ENCODE results near the gene SGTA. TPM values are rescaled to one million over a fixed set of nuclear protein-coding genes. Genes with fewer than 3 reads are reported as not detected.

SGTA gene
- total RNA-seq, 1 experiment from 2014 or later, result 109 TPM

DNA sequence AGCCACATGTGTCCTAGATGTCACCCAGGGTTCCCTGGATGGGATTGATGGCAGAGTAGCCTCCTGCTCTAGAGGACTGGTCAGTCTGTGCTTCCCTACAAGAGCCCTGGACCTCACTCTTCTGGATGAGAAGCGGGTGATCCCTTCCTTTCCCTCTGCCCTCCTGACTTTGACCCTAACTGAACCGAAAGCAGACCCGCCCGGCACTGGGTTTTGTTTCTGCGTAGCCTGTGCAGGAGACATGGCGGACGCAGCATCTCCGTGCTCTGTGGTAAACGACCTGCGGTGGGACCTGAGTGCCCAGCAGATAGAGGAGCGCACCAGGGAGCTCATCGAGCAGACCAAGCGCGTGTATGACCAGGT lies 7.1 kb upstream of the SGTA start:
- Histone ChIP-seq H3K4me3 (replicated peaks in 1 of 2; ENCODE audit: low read depth in 1 of 2, low read length in 2 of 2) (no peak overlapping the region), H3K27ac (ENCODE audit: low read depth, low read length) (no peak overlapping the region), H3K4me1 (ENCODE audit: control insufficient read depth in 1 of 2, insufficient read depth in 2 of 2, low read length in 2 of 2) (peaks cover 4 to 12% of the 10 kb centered on the region in 2 experiments), H3K79me2 (ENCODE audit: insufficient read depth, low read length) (peaks cover 78% of the 10 kb centered on the region), H3K27me3 (ENCODE audit: insufficient read depth, low read length) (no peaks in the 10 kb centered on the region), H3K9me2 (ENCODE audit: insufficient read depth) (no peaks in the 10 kb centered on the region), H3K9ac (ENCODE audit: low read length) (no peak overlapping the region), H3K9me3 (ENCODE audit: control insufficient read depth in 1 of 2, insufficient read depth in 1 of 2, low read depth in 1 of 2, low read length in 2 of 2) (no peaks in the 10 kb centered on the region), H3K4me2 (ENCODE audit: low read length) (no peak overlapping the region), H3K36me3 (ENCODE audit: control insufficient read depth in 1 of 2, insufficient read depth in 2 of 2, low read length in 2 of 2) (peaks cover 20 to 32% of the 10 kb centered on the region in 2 experiments; a peak in 3 of 4 replicates), H2AFZ (ENCODE audit: low read depth, low read length, poor library complexity, severe bottlenecking) (no peak overlapping the region), H4K20me1 (ENCODE audit: insufficient read depth) (no peaks in the 10 kb centered on the region)
- ChIA-PET CTCF (no interaction called here), POLR2A (no interaction called here), RAD21 (ENCODE audit: low non-redundant PET in 1 of 2, low total read pairs in 2 of 2, uncharacterized antibody in 2 of 2, unreplicated experiment in 2 of 2) (no interaction called here)
- ATAC-seq (no peak), DNase-seq (ENCODE audit: low read depth, low spot score) (no peak)
- intact Hi-C loops (cut with micrococcal nuclease), result no loop called here
- no peak for TF ChIP-seq YY1 (IDR thresholded peaks at IDR 0.05; ENCODE audit: extremely low read depth, insufficient replicate concordance, low read depth, low read length)
- TF ChIP-seq MAX (IDR thresholded peaks at IDR 0.05), result no peak
- no peak for TF ChIP-seq ZNF274 (IDR thresholded peaks at IDR 0.05; ENCODE audit: low read depth, low read length)
- TF ChIP-seq SP1 (IDR thresholded peaks at IDR 0.05; ENCODE audit: low read depth), result no peak
- TF ChIP-seq REST (IDR thresholded peaks at IDR 0.05; ENCODE audit: low read depth), result no peak
- no peak for TF ChIP-seq JUND (IDR thresholded peaks at IDR 0.05)
- no TSS peak for BruUV-seq (replicated peaks)

- no TSS peak for BruUV-seq (replicated peaks)
- Histone ChIP-seq H3K9me2 (ENCODE audit: insufficient read depth) (no peaks in the 10 kb centered on the region), H2AFZ (ENCODE audit: low read depth, low read length, poor library complexity, severe bottlenecking) (no peak overlapping the region), H3K4me1 (ENCODE audit: control insufficient read depth in 1 of 2, insufficient read depth in 2 of 2, low read length in 2 of 2) (peaks cover 20 to 30% of the 10 kb centered on the region in 2 experiments), H3K9me3 (ENCODE audit: control insufficient read depth in 1 of 2, insufficient read depth in 1 of 2, low read depth in 1 of 2, low read length in 2 of 2) (no peaks in the 10 kb centered on the region), H3K4me3 (replicated peaks in 1 of 2; ENCODE audit: low read depth in 1 of 2, low read length in 2 of 2) (no peak overlapping the region), H4K20me1 (ENCODE audit: insufficient read depth) (no peaks in the 10 kb centered on the region), H3K27ac (ENCODE audit: low read depth, low read length) (no peak overlapping the region), H3K36me3 (ENCODE audit: control insufficient read depth in 1 of 2, insufficient read depth in 2 of 2, low read length in 2 of 2) (peaks cover 12 to 18% of the 10 kb centered on the region in 2 experiments; a peak in 3 of 4 replicates), H3K9ac (ENCODE audit: low read length) (no peak overlapping the region), H3K79me2 (ENCODE audit: insufficient read depth, low read length) (peaks cover 72% of the 10 kb centered on the region), H3K4me2 (ENCODE audit: low read length) (no peak overlapping the region), H3K27me3 (ENCODE audit: insufficient read depth, low read length) (no peaks in the 10 kb centered on the region)
- RAD21 ChIA-PET (ENCODE audit: low non-redundant PET in 1 of 2, low total read pairs in 2 of 2, uncharacterized antibody in 2 of 2, unreplicated experiment in 2 of 2), result no interaction called here
- ATAC-seq (no peak), DNase-seq (ENCODE audit: low read depth, low spot score) (no peak)
- intact Hi-C loops (cut with micrococcal nuclease), result no loop called here
- CTCF ChIA-PET, result no interaction called here
- POLR2A ChIA-PET, result no interaction called here
- TF ChIP-seq EZH2 (IDR thresholded peaks at IDR 0.05) (no peak), EGR1 (IDR thresholded peaks at IDR 0.05; ENCODE audit: low read depth) (no peak), ATF3 (IDR thresholded peaks at IDR 0.05) (no peak), RAD21 (IDR thresholded peaks at IDR 0.05; ENCODE audit: low read depth) (no peak), SP1 (IDR thresholded peaks at IDR 0.05; ENCODE audit: low read depth) (no peak), POLR2A (IDR thresholded peaks at IDR 0.05; ENCODE audit: borderline replicate concordance, extremely low read depth, insufficient read depth, insufficient read length) (no peak), CBX3 (IDR thresholded peaks at IDR 0.05; ENCODE audit: low read depth) (no peak)
- TF ChIP-seq, protein P1, sequence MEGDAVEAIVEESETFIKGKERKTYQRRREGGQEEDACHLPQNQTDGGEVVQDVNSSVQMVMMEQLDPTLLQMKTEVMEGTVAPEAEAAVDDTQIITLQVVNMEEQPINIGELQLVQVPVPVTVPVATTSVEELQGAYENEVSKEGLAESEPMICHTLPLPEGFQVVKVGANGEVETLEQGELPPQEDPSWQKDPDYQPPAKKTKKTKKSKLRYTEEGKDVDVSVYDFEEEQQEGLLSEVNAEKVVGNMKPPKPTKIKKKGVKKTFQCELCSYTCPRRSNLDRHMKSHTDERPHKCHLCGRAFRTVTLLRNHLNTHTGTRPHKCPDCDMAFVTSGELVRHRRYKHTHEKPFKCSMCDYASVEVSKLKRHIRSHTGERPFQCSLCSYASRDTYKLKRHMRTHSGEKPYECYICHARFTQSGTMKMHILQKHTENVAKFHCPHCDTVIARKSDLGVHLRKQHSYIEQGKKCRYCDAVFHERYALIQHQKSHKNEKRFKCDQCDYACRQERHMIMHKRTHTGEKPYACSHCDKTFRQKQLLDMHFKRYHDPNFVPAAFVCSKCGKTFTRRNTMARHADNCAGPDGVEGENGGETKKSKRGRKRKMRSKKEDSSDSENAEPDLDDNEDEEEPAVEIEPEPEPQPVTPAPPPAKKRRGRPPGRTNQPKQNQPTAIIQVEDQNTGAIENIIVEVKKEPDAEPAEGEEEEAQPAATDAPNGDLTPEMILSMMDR (IDR thresholded peaks at IDR 0.05 in 2 of 3, conservative IDR thresholded peaks at IDR 0.05 in 1 of 3; ENCODE audit: borderline replicate concordance in 1 of 3, insufficient read depth in 1 of 3, low read depth in 2 of 3, low read length in 2 of 3), result no peak
Observed at GRCh38 chr19:2788237-2788636, 5.2 kb upstream of the SGTA start.

Data from HCT116 (cell line).